IPS-18a (cell line): ENCODE measurements around the gene ADAM15.
A peak's percentile ranks its signal among the peaks of the same experiment; 100 is the strongest.

Experiments
- H3K27ac ChIP-seq: one replicate; pipeline ENCODE4 v1.5.1; 2013; ENCODE audit warnings: low read length
- H3K27me3 ChIP-seq: one replicate; pipeline ENCODE4 v1.6.1; 2013; ENCODE audit warnings: mild to moderate bottlenecking, low read length; ENCODE audit not compliant: control insufficient read depth, insufficient read depth
- H3K36me3 ChIP-seq: one replicate; pipeline ENCODE4 v1.6.1; 2013; ENCODE audit warnings: low read depth, low read length; ENCODE audit not compliant: control insufficient read depth
- H3K4me1 ChIP-seq: one replicate; pipeline ENCODE4 v1.6.1; 2013; ENCODE audit warnings: low read depth, low read length; ENCODE audit not compliant: control insufficient read depth
- H3K4me3 ChIP-seq: one replicate; pipeline ENCODE4 v1.5.1; 2013; ENCODE audit warnings: low read length
- H3K9ac ChIP-seq: one replicate; pipeline ENCODE4 v1.6.1; 2013; ENCODE audit warnings: mild to moderate bottlenecking, low read length, moderate library complexity
- H3K9me3 ChIP-seq: one replicate; pipeline ENCODE4 v1.6.1; 2013; ENCODE audit warnings: low read depth, low read length; ENCODE audit not compliant: control insufficient read depth

ADAM15 gene

DNA sequence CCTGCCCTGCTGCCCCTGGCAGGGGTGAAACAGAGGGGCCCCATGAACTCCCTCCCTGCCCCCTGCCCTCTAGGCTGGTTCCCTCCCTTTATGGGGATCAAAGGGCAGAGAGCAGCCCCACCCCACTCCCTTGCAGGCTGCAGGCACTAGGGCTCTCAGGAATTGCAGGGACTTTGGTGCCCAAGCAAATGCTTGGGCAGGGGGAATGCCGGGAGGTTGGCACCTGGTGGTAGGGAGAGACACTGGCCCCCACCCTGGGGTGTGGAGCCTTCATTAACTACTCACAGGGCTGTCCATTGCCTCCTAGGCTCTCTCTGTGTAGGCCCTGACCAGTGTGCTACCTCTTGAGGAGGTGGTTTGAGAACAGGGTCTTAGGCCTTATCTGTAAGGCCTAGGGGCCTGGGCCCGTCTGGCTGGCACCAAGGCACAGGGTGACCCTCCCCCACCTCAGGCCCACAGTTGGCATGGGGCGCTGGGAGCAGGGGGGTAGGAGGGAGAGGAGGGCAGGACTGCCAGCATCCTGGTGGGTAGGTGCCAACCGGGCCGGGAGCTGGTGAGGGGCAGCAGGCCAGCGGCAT is 43.8 kb upstream of the ADAM15 start:
- Histone ChIP-seq H3K27me3 (no peaks in the 10 kb centered on the region), H3K9me3 (no peaks in the 10 kb centered on the region), H3K9ac (no peak overlapping the region), H3K4me1 (peaks cover 27% of the 10 kb centered on the region), H3K36me3 (no peaks in the 10 kb centered on the region), H3K27ac (no peak overlapping the region), H3K4me3 (no peak overlapping the region)

DNA sequence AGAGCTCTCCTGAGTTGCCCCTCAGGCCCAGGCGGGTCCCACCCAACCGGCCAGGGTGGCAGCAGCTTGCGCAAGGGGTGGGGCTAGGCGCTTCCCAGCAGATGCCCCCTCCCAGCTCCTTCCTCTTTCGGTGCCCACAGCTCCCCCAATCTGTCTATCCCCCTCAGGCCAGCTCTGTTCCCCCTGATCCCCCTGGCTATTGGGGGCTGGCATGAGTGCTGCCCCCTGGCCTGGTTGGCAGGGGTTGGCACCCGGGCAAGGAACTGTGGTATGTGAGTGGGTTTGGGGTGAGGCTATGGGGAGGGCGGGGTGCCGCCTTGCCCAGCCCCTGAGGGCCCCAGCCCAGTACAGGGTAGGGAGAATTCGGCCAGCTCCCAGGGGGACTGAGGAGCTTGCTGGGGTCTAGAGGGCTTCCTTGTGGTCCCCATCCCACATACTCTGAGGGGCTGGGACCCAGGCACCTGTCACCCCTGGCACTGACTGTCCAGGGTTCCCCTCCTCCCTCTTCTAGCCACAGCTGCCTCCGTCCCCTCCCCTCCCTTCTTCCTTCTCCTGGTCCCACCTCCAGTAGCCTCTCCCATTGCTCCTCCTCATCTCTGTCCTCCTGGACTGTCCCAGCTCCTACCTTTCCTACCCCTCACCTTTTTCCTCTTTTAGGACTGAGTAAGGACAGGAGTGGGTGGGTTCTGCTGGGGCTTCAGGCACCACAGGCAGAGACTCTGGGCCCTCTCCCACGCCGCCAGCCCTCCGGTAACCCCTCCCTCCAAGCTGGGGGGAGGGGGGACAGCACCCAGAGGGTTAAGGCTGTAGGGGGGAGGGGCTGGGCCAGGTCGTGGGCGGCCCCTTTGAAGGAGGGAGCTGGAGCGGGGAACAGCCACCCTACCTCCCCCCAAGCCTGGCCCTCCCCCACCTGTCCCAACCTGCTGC is 42.8 kb upstream of the ADAM15 start:
- Histone ChIP-seq H3K27me3 (no peaks in the 10 kb centered on the region), H3K9me3 (no peaks in the 10 kb centered on the region), H3K27ac (no peak overlapping the region), H3K4me3 (peak overlapping the region; percentile 17), H3K36me3 (no peaks in the 10 kb centered on the region), H3K4me1 (peaks cover 36% of the 10 kb centered on the region), H3K9ac (no peak overlapping the region)

DNA sequence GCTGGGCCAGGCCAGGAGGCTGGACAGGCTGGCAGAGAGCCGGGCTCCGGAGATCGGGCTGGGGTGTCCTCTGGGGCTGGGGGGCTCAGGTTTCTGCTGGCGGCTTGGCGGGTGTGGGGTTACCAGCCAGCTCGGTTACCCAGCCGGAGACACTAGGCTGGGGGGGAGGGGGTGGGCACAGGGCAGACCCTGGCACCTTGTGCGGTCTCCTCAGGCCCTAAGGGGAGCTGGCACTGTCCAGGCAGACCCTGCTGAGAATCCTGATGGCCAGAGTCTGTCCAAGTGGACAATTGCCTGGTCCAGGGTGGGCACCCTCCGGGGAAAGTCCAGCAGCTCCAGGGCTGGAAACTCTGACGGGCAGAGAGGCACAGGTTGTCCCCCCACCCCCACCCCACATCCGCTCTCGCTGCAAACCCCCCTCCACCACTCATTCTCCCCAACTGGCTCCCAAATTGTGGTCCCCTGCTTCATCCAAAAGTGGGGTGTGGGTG is 41.9 kb upstream of the ADAM15 start:
- H3K9me3 ChIP-seq: no peaks in the 10 kb centered on the region
- no peaks in the 10 kb centered on the region for H3K27me3 ChIP-seq
- peaks cover 37% of the 10 kb centered on the region for H3K4me1 ChIP-seq
- H3K4me3 ChIP-seq: no peak overlapping the region
- H3K27ac ChIP-seq: no peak overlapping the region
- H3K36me3 ChIP-seq: no peaks in the 10 kb centered on the region
- H3K9ac ChIP-seq: no peak overlapping the region

DNA sequence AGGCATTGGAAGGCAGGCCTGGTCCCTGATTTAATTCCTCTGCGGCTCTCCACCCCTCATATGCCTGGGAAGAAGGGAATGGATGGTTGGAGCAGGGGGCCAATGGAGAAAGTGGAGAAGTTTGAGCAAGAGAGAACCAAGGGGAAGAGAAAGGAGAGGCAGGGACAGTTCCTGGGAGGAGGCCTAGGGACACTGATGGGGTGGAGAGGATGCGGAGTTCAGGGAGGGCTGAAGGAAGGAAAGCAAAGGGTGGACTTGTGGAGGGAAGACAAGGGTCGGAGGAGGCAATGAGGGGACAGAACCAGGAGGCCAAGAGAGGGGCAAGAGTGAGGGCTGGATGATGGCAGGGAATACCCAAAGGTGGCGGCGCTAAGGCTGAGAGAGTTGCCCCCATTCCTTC is 41.4 kb upstream of the ADAM15 start:
- no peaks in the 10 kb centered on the region for H3K9me3 ChIP-seq
- no peaks in the 10 kb centered on the region for H3K27me3 ChIP-seq
- no peak overlapping the region for H3K4me3 ChIP-seq
- H3K27ac ChIP-seq: no peak overlapping the region
- no peak overlapping the region for H3K9ac ChIP-seq
- H3K4me1 ChIP-seq: peaks cover 32% of the 10 kb centered on the region
- peaks cover 3% of the 10 kb centered on the region for H3K36me3 ChIP-seq

DNA sequence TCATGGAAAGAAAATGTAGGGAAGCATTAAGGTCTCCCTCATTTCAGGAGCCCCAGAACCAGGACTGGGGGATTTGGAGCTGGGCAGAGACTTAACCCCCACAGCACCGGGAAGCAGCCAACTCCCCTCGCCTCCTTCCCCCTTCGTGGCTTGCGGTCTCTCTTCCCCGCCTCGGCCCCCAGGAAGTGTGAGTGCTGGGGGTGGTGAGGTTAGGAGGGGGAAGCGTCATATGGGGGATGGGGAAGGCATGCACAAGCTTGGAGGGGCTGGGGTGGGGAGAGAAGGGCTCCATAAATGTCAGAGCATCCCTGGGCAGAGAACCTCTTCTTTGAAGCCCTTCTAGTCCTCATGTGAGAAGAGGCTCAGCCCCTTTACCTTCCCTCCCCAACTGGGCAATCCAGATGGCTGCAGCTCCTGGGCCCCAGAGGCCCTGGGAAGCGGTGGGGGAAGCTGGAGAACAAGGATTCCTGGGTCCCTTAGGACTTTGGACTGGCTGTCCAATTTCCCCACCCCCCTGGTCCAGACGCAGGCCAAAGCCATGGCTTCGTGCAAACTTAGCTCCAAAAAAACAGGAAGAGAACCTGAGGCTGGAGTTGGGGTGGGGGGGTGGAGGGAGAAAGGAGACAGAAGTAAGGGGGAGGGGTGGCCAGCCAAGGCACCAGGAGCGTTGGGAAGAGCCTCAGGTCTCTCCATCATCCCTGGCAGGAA is 40.8 kb upstream of the ADAM15 start:
- H3K27me3 ChIP-seq: no peaks in the 10 kb centered on the region
- no peaks in the 10 kb centered on the region for H3K9me3 ChIP-seq
- no peak overlapping the region for H3K4me3 ChIP-seq
- no peak overlapping the region for H3K27ac ChIP-seq
- peaks cover 6% of the 10 kb centered on the region for H3K36me3 ChIP-seq
- H3K4me1 ChIP-seq: peaks cover 27% of the 10 kb centered on the region
- H3K9ac ChIP-seq: no peak overlapping the region

DNA sequence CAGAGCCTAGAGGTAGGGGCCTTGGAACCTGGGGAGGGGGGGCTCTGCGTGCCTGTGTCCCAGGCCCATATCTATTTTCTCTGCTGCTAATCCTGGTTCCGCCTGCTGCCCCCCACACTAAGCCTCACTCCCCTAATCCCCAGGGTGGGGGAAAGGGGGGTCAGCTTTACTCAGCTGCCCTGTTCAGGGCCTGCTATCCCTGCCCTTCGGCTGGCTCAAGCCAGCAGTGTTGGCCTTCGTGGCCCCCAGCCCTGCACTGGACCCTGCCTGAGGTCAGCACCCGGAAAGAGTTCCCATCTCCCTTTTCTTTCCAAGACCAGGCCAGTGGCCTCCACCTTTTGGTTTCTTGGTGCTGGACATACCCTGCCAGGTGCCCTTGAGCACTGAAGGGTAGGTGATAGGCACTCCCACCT is 40.1 kb upstream of the ADAM15 start:
- Histone ChIP-seq H3K4me1 (peaks cover 27% of the 10 kb centered on the region), H3K4me3 (no peak overlapping the region), H3K36me3 (peaks cover 10% of the 10 kb centered on the region), H3K9me3 (no peaks in the 10 kb centered on the region), H3K27ac (no peak overlapping the region), H3K9ac (no peak overlapping the region), H3K27me3 (no peaks in the 10 kb centered on the region)

DNA sequence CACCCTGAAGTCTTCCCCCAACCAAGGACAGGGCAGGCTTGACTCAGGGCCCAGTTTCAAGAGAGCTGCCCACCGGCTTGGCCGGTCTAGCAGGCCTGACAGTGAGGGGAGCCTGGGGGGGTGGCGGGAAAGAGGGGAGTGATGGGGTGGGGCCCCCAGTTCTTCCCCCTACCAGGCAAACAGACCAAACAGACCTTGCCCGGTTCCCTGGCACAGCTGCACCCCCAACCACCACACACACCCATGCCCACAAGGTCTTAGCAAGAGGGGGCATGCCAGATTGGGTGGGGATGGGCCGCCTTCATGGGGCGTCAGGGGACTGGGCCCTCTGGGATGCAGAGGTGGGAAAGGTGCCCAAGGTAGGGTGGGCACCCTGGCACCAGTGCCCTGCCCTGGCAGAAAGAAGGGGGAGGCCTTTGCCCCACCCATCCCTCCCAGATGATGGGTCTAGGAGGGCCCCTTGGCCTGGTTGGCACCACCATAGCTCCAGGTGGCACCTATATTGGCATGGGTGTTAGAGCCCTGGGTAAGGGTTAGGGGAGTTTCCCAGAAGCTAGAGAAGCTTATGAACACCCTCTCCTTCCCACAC is 39.6 kb upstream of the ADAM15 start:
- Histone ChIP-seq H3K27me3 (no peaks in the 10 kb centered on the region), H3K36me3 (peaks cover 10% of the 10 kb centered on the region), H3K4me3 (no peak overlapping the region), H3K27ac (no peak overlapping the region), H3K9me3 (no peaks in the 10 kb centered on the region), H3K4me1 (peaks cover 28% of the 10 kb centered on the region), H3K9ac (no peak overlapping the region)

DNA sequence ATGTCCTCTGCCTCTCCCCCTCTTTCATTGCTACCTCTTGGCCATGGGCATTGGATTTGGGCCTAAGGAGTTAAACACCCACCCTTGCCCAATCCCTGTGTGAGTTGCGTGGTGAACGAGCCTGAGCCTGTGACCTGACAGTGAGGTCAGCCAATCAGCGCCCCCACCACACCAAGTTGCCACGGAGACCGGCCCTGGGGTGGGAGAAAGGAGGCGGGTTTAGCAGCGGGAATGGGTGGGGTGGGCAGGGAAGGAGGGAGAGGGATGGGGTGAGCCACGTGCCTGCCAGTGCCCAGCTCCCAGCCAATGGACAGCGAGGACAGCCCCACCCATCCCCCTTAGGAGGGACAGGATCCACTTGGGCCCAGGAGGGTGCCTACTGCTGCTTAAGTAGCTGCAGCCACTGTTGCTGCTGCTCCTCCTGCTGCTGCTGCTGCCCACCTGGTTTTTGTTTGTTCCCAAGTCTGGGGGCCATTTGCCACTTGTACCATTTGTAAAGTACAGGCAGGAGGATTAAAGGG is 39.0 kb upstream of the ADAM15 start:
- Histone ChIP-seq H3K4me3 (peak overlapping the region; percentile 42), H3K9me3 (no peaks in the 10 kb centered on the region), H3K27me3 (no peaks in the 10 kb centered on the region), H3K9ac (no peak overlapping the region), H3K27ac (peak overlapping the region; percentile 63), H3K36me3 (peaks cover 10% of the 10 kb centered on the region), H3K4me1 (peaks cover 32% of the 10 kb centered on the region)

DNA sequence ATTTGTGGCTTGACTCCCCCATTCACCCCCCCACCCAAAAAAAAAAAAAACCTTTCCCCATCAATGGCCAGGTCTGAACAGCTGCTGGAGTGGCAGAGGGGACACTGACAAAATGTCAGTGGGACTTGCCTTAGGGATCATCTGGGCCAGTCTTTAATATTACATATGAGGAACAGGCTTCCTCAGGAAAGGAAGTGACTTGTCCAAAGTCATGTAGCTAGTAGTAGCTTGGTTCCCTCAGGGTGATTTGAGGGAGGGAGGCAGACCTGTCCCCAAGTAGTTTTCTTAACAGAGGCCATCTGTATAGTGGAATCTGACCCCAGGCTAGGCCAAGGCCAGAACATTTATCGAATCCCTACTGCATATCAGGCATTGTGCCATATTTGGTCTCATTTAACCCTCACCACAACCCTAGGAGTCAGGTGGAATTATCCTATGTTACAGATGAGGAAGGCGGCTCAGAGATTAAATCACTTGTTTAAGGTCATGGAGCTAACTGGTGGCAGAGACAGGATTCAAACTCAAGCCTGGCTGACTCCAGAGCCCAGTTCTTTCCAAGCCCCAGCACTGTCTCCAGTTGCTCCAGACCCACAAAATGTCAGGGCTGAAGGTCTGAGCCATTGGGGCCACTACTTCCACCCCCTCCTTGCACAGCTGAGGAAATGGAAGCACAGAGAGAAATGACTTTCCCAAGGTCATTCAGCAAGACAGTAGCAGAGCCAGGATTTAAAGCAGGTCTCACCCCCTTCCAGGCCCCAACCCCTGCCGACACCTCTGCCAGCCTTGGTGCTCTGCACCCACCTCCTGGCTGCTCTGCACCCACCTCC is 38.1 kb upstream of the ADAM15 start:
- peaks cover 35% of the 10 kb centered on the region for H3K4me1 ChIP-seq
- H3K36me3 ChIP-seq: peaks cover 10% of the 10 kb centered on the region
- no peak overlapping the region for H3K27ac ChIP-seq
- no peaks in the 10 kb centered on the region for H3K27me3 ChIP-seq
- no peak overlapping the region for H3K4me3 ChIP-seq
- H3K9me3 ChIP-seq: no peaks in the 10 kb centered on the region
- no peak overlapping the region for H3K9ac ChIP-seq

DNA sequence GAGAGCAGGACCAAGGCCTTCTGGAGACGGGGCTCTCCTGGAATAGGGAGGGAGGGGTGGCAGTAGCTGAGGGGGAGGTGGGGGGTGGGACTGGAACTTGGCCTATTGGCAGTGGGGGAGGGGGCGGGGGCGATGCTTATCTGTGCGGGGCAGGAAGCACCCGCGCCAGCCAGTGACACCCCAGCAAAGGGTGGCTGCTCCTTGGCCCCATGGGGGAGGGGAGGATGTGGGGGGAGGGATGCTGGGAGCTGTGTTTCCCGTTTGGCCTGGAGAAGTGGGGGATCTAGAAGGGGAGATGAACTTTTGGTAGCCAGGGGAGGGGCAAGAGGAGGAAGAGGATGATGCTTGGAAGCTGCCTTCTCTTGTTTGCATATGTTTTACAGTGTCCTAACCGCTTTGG is 37.5 kb upstream of the ADAM15 start:
- no peaks in the 10 kb centered on the region for H3K27me3 ChIP-seq
- peaks cover 10% of the 10 kb centered on the region for H3K36me3 ChIP-seq
- no peaks in the 10 kb centered on the region for H3K9me3 ChIP-seq
- H3K4me1 ChIP-seq: peaks cover 31% of the 10 kb centered on the region
- H3K4me3 ChIP-seq: no peak overlapping the region
- no peak overlapping the region for H3K27ac ChIP-seq
- H3K9ac ChIP-seq: no peak overlapping the region
